Stimulated activated CD8-positive, alpha-beta memory T cell treated with anti-CD3 and anti-CD28 coated beads, Interleukin-15, amount 100 ng/mL, for 4 hours (primary cell): ENCODE measurements around the gene CRYBA2.

Experiments
- DNase-seq, 2 donors: peaks; one replicate each; pipeline ENCODE4 v3.0.0-alpha.2; 2020; ENCODE audit warnings: low read depth in 2 of 2

CRYBA2 gene

GRCh38 chr2:218956039-218956438 is 37.2 kb downstream of the CRYBA2 start:
- DNase-seq, result no peak

DNA sequence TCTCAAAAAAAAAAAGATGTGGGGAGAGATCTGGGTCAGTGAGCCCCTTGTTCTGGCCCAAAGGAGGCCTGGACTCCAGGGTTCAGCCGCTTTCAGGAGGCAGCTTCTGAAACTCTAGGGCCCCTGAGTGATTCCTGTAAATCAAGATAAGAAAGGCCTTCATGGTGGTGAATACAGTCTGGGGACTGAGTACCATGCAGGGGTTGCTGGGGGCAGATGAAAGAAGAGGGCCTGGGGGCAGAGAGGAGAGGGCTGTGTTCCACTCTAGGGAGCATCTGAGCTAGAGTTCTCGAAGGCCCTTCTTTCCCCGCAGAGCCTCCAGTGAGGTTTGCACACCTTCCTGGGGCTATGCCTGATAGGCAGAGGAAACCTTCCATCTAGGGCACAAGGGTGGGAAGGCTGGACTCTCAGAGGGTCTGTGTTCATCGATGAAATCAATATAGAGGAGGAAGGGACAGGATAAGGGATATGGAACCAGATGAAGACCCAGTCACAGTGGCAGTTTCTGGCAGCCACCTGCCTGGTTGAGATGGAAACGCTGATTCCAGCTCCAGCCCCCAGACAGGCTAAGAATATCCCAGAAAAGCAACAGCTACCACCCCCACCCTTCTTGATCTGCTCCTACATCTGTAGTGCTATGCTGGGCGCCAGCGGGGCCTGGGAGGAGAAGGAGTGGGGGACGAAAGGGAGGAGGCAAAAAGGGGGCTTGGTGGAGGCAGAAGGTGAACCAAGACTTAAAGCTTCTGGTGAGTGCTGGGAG is 38.5 kb downstream of the CRYBA2 start:
- DNase-seq, result no peak

DNA sequence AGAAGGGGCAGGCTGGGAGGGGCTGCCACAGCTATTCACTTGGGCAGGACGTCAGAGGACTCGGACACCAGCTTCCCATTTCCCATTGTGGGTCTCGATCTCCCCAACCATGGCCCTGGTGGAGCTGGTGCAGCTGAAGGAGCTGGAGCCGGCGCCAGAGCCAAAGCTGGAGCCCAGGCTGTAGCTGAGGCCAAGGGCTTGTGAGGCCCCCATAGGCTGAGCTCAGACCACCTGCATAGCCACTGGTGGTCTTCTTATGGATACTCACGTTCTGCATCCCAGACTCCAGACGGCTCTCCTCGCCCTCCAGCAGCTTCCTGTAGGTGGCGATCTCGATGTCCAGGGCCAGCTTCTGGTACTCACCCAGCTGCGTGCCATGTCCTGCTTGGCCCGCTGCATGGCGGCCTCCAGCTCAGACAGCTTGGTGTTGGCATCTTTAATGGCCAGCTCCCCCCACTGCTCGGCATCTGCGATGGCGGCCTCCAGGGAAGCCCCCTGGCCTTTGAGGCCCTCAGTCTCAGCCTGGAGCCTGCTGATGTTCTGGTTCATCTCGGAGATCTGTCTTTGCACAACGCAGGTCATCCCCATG is 39.8 kb downstream of the CRYBA2 start:
- no peak for DNase-seq

GRCh38 chr2:218952160-218952559 is 41.1 kb downstream of the CRYBA2 start:
- no peak for DNase-seq

DNA sequence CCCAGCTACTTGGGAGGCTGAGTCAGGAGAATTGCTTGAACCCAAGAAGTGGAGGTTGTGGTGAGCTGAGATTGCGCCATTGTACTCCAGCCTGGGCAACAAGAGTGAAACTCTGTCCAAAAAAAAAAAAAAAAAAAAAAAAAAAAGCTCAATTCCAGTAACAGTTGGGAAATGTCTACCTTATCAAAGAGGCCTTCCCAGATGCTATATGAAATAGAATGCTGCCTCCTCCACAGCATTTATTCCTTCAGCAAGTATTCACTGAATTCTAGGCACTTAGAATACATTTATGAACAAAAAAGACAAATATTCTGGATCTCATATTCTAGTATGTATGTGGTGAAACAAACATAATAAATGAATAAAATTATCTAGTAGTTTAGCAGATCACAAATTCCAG is 46.6 kb downstream of the CRYBA2 start:
- DNase-seq, result no peak

GRCh38 chr2:218944759-218945404 is 48.3 kb downstream of the CRYBA2 start:
- no peak for DNase-seq
